ENCODE results near the gene HTR2B.

DNA sequence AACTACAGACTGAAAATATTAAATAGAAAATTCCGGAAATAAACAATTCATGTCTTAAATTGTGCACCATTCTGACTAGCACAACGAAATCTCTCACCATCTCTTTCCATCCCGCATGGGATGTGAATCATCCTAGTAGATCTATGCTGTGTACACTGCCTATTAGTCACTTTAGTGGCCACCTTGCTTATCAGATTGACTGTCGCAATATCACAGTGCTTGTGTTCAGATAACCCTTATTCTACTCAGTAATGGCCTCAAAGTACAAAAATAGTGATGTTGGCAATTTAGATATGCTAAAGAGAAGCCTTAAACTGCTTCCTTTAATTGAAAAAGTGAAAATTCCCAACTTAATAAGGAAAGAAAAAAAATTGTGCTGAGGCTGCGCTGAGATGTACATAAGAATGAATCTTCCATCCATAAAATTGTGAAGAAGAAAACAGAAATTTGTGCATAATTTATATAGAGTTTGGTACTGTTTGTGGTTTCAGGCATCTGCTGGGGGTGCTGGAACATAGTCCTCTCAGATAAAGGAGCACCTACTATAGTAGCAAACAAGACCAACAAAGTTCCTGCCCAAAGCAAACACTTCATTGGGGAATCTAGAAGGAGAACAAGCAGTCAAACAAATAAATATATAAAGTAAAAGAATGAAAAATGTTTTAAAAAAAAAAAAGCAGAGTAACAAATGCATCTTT is 56.2 kb downstream of the HTR2B start:
- TF ChIP-seq POLR2AphosphoS5 (IDR thresholded peaks at IDR 0.05) (no peak), POLR2A (IDR thresholded peaks at IDR 0.05) (no peak)
- TF ChIP-seq, protein P1, sequence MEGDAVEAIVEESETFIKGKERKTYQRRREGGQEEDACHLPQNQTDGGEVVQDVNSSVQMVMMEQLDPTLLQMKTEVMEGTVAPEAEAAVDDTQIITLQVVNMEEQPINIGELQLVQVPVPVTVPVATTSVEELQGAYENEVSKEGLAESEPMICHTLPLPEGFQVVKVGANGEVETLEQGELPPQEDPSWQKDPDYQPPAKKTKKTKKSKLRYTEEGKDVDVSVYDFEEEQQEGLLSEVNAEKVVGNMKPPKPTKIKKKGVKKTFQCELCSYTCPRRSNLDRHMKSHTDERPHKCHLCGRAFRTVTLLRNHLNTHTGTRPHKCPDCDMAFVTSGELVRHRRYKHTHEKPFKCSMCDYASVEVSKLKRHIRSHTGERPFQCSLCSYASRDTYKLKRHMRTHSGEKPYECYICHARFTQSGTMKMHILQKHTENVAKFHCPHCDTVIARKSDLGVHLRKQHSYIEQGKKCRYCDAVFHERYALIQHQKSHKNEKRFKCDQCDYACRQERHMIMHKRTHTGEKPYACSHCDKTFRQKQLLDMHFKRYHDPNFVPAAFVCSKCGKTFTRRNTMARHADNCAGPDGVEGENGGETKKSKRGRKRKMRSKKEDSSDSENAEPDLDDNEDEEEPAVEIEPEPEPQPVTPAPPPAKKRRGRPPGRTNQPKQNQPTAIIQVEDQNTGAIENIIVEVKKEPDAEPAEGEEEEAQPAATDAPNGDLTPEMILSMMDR (IDR thresholded peaks at IDR 0.05 in 8 of 11, conservative IDR thresholded peaks at IDR 0.05 in 3 of 11): no peak

Measured in spleen (tissue), 7 donors.